ENCODE measurements around the gene SMC1A. TPM values are rescaled to one million over a fixed set of nuclear protein-coding genes. Genes with fewer than 3 reads are reported as not detected.
"Not testable (repeated sequence)": the region's sequence is repeated elsewhere in the genome, so short reads cannot be mapped to it uniquely, and the experiment has no call there.

The SMC1A gene
- total RNA-seq, 1 donor, result 27.6 TPM

- Histone ChIP-seq H3K4me1 (ENCODE audit: insufficient read depth, low read length) (peaks cover 44% of the 10 kb centered on the region), H3K27me3 (ENCODE audit: insufficient read depth, low read length) (no peaks in the 10 kb centered on the region), H3K9me3 (ENCODE audit: low read depth, low read length) (no peaks in the 10 kb centered on the region), H3K4me3 (ENCODE audit: low read length) (no peak overlapping the region)
These were observed 15.8 kb upstream of the SMC1A start for GRCh38 chrX:53438174-53438831.

DNA sequence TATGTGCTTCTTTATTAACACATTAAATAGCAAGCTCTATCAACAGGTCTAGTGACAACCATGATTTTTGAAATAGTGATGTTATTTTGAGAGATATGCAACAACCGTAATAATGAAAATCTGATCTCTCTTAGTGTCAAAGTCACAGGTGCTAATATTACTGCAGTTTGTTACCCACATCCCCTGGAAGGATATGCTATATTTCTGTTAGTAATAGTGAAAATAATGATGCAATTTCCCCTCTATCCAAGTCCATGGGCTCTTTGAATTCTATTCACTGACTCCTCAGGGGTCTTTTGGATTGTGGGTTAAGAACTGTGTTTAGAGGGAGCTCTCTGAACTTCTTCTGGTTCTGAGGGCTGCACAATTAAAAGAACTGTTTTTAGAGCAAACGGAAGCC is 14.8 kb upstream of the SMC1A start:
- peaks cover 43% of the 10 kb centered on the region for H3K4me1 ChIP-seq (ENCODE audit: insufficient read depth, low read length)
- no peaks in the 10 kb centered on the region for H3K27me3 ChIP-seq (ENCODE audit: insufficient read depth, low read length)

GRCh38 chrX:53435997-53436396 is 13.5 kb upstream of the SMC1A start:
- Histone ChIP-seq H3K9me3 (ENCODE audit: low read depth, low read length) (no peaks in the 10 kb centered on the region), H3K27me3 (ENCODE audit: insufficient read depth, low read length) (no peaks in the 10 kb centered on the region), H3K4me3 (ENCODE audit: low read length) (no peak overlapping the region), H3K4me1 (ENCODE audit: insufficient read depth, low read length) (peaks cover 35% of the 10 kb centered on the region)

More for the DNA sequence above, 14.8 kb upstream of the SMC1A start:
- no peaks in the 10 kb centered on the region for H3K9me3 ChIP-seq (ENCODE audit: low read depth, low read length)
- no peak overlapping the region for H3K4me3 ChIP-seq (ENCODE audit: low read length)

DNA sequence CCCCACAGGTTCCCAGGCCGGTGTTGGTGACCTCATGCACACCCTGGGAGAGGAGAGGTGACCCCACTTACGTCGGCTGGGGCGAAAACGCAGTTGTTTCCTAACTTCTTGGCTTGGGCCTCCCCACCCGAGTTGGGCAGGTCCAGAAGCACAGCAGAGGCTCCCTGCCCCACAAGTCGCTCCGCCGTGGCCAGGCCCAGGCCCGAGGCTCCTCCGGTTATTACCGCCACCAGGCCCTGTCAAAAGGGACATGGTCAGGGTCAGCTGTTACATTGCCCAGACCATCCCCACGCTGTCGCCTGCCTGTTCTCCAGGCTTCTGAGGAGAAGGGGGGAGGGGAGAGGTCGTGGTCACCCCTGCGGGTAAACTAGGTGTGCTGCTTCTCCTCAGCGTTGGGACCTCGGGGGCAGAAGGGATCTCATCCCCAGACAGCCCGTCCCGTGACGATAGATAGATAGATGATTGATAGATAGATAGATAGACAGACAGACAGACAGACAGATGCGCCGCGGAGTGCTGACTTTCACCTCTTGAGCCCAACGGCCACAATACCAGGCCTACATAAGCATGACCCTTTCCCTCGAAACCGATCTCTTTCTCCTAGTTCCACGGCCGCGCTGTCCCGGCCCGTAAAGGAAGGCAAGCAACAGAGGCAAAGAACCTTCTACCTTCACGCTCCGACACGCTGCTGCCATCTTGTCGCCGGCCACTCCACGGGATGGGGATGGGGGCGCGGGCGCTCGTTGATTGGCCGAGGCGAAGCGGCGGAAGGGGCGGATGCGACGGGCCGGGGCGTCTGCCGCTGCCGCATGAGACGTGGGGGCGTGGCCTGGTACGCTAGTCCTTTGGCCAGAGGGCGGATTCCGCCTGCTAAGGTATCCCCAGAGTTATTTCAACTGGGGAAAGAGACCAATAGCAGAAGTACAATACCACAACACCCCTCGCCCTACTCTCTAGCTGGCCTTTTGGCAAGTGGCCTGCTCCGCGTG is 11.5 kb upstream of the SMC1A start, which contains the start of gene HSD17B10:
Gene HSD17B10 (minus strand): TSS at position 720 of the 989 bp plus-strand sequence. CDS start 25 bp downstream, at position 695.
- Histone ChIP-seq H3K9me3 (ENCODE audit: low read depth, low read length) (no peaks in the 10 kb centered on the region), H3K27me3 (ENCODE audit: insufficient read depth, low read length) (no peaks in the 10 kb centered on the region), H3K4me1 (ENCODE audit: insufficient read depth, low read length) (peaks cover 24% of the 10 kb centered on the region), H3K4me3 (ENCODE audit: low read length) (peak within 1 kb of the TSS; percentile 63)

- Histone ChIP-seq H3K4me3 (ENCODE audit: low read length) (no peak overlapping the region), H3K9me3 (ENCODE audit: low read depth, low read length) (no peaks in the 10 kb centered on the region), H3K27me3 (ENCODE audit: insufficient read depth, low read length) (no peaks in the 10 kb centered on the region), H3K4me1 (ENCODE audit: insufficient read depth, low read length) (peaks cover 16% of the 10 kb centered on the region)
These were observed 7.8 kb upstream of the SMC1A start for GRCh38 chrX:53430231-53430630.

DNA sequence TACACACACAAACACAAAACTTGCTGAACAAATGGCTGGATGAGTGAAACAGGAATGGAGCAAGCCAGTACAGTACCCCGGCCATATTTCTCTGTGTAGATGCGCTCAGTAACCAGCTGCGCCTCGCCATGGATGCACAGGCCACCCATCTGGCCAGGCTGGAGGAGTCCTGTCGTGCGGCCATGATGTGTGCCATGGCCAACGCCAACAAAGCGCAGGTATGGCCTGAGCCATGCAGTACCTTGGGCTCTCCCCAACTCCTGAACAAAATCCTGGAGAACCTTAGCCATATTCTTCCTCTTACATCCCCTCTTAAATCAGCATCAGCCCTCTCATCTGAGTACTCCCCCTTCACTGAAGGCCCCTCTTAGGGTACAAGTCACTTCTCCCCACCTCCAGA is 7.3 kb upstream of the SMC1A start:
- no peaks in the 10 kb centered on the region for H3K27me3 ChIP-seq (ENCODE audit: insufficient read depth, low read length)
- H3K4me1 ChIP-seq (ENCODE audit: insufficient read depth, low read length), result peaks cover 11% of the 10 kb centered on the region
- H3K4me3 ChIP-seq (ENCODE audit: low read length), result no peak overlapping the region
- no peaks in the 10 kb centered on the region for H3K9me3 ChIP-seq (ENCODE audit: low read depth, low read length)

- Histone ChIP-seq H3K4me1 (ENCODE audit: insufficient read depth, low read length) (peaks cover 24% of the 10 kb centered on the region), H3K27me3 (ENCODE audit: insufficient read depth, low read length) (no peaks in the 10 kb centered on the region), H3K4me3 (ENCODE audit: low read length) (peak within 1 kb of the TSS; percentile 76), H3K9me3 (ENCODE audit: low read depth, low read length) (no peaks in the 10 kb centered on the region)
These were observed 430 bp upstream of the SMC1A start, which contains the start of gene RIBC1 for GRCh38 chrX:53422861-53423306. Gene RIBC1 (plus strand): TSS chrX:53422873. CDS start chrX:53426277, 3,404 bp downstream.

- Histone ChIP-seq H3K4me1 (ENCODE audit: insufficient read depth, low read length) (peaks cover 24% of the 10 kb centered on the region), H3K27me3 (ENCODE audit: insufficient read depth, low read length) (no peaks in the 10 kb centered on the region), H3K9me3 (ENCODE audit: low read depth, low read length) (no peaks in the 10 kb centered on the region), H3K4me3 (ENCODE audit: low read length) (peak overlapping the region; percentile 76)
These were observed 725 bp downstream of the SMC1A start for GRCh38 chrX:53421772-53422085.

DNA sequence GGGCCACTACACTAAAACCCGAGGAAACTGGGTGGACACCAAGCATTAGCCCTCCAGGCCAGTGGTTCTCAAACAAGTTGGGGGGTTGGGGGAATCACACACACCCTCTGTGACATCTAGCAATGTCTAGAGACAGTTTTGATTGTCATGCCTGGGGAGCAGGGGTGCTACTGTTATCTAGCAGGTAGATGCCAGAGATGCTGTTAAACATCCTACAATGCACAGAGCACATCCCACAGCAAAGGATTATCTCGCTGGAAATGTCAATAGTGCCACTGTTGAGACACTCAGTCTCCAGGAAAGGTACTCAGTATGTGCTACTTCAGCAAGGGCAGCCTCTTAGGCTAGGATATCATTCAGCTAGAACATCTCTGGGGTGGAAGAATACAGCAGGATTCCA is 1.3 kb downstream of the SMC1A start:
- no peak overlapping the region for H3K4me3 ChIP-seq (ENCODE audit: low read length)
- no peaks in the 10 kb centered on the region for H3K9me3 ChIP-seq (ENCODE audit: low read depth, low read length)
- H3K27me3 ChIP-seq (ENCODE audit: insufficient read depth, low read length), result no peaks in the 10 kb centered on the region
- peaks cover 24% of the 10 kb centered on the region for H3K4me1 ChIP-seq (ENCODE audit: insufficient read depth, low read length)

DNA sequence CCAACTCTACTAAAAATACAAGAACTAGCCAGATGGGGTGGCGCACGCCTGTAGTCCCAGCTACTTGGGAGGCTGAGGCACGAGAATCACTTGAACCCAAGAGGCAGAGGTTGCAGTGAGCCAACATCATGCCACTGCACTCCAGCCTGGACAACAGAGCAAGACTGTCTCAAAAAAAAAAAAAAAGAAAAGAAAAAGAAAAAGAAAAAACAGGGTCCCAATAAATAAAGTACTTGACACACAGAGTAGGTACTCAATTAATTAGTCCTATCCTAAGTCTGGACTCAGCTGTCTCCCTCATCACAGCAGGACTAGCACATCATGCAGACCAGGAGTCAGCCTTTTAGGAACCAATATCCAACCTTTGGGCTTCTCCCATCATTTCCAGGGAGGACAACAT is 2.1 kb downstream of the SMC1A start:
- not testable (repeated sequence) for H3K27me3 ChIP-seq (ENCODE audit: insufficient read depth, low read length); H3K9me3 ChIP-seq (ENCODE audit: low read depth, low read length); H3K4me3 ChIP-seq (ENCODE audit: low read length)
- peaks cover 24% of the 10 kb centered on the region for H3K4me1 ChIP-seq (ENCODE audit: insufficient read depth, low read length)

- H3K9me3 ChIP-seq (ENCODE audit: low read depth, low read length), result no peaks in the 10 kb centered on the region
- H3K27me3 ChIP-seq (ENCODE audit: insufficient read depth, low read length), result no peaks in the 10 kb centered on the region
- no peak overlapping the region for H3K4me3 ChIP-seq (ENCODE audit: low read length)
- no peaks in the 10 kb centered on the region for H3K4me1 ChIP-seq (ENCODE audit: insufficient read depth, low read length)
These were observed 10.0 kb downstream of the SMC1A start for GRCh38 chrX:53412446-53412845.

- Histone ChIP-seq H3K4me1 (ENCODE audit: insufficient read depth, low read length) (no peaks in the 10 kb centered on the region), H3K4me3 (ENCODE audit: low read length) (no peak overlapping the region), H3K27me3 (ENCODE audit: insufficient read depth, low read length) (no peaks in the 10 kb centered on the region), H3K9me3 (ENCODE audit: low read depth, low read length) (no peaks in the 10 kb centered on the region)
These were observed 18.9 kb downstream of the SMC1A start for GRCh38 chrX:53403535-53403934.

GRCh38 chrX:53398216-53398615 is 24.2 kb downstream of the SMC1A start:
- Histone ChIP-seq H3K9me3 (ENCODE audit: low read depth, low read length) (no peaks in the 10 kb centered on the region), H3K4me1 (ENCODE audit: insufficient read depth, low read length) (no peaks in the 10 kb centered on the region), H3K27me3 (ENCODE audit: insufficient read depth, low read length) (no peaks in the 10 kb centered on the region), H3K4me3 (ENCODE audit: low read length) (no peak overlapping the region)

DNA sequence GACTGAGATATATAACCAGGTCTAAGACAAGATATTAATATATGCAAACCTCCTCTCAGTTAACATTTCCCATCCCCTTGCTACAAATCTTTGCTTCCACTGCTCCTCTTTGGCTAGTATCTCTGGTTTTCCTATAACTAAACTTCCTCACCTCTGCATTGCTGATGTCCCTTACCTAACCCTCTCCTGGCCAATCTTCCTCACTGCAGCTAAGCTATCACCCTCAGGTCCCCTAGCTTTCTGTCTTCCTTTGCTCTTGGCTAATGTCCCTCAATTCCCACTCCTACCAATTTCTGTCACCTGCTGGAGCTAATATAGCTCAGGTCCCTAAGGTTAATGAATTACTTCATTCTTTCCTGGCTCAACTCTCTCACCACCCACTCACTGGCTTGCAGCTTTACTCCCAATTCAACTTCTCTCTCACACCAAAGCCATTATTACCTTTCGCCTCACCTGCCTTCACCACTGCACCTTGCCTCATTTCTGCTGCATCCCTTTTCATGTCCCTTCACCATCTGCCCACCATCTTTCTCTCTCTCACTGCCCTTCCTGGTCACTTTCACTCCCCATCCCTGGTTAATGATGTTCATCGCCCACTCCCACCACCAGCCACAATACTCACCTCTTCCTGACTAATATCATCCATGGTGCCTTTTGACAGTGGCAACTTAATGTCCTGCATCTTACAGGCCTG is 26.7 kb downstream of the SMC1A start:
- H3K4me3 ChIP-seq (ENCODE audit: low read length), result no peak overlapping the region
- H3K9me3 ChIP-seq (ENCODE audit: low read depth, low read length), result no peaks in the 10 kb centered on the region
- H3K27me3 ChIP-seq (ENCODE audit: insufficient read depth, low read length), result no peaks in the 10 kb centered on the region
- H3K4me1 ChIP-seq (ENCODE audit: insufficient read depth, low read length), result no peaks in the 10 kb centered on the region

Measured in mononuclear cell (primary cell).